NCI-H1694 treated with DMSO at 0.1 percent for 48 hours (cell line): ENCODE results near the gene OR1F1.
A peak's percentile ranks its signal among the peaks of the same experiment; 100 is the strongest.
"Not testable (repeated sequence)": the region's sequence is repeated elsewhere in the genome, so short reads cannot be mapped to it uniquely, and the experiment has no call there.

Experiments
- DNase-seq: peaks from one replicate; lab custom pipeline; 2025; lab: John Stamatoyannopoulos, UW

Gene OR1F1

GRCh38 chr16:3150346-3151218, 37.4 kb upstream of the OR1F1 start:
- peak; percentile 92 for DNase-seq

GRCh38 chr16:3152027-3152276, 36.1 kb upstream of the OR1F1 start:
- DNase-seq: no peak

- peak; percentile 90 for DNase-seq
Observed at GRCh38 chr16:3152277-3152990, 35.6 kb upstream of the OR1F1 start.

GRCh38 chr16:3152991-3153368, 35.0 kb upstream of the OR1F1 start:
- DNase-seq: no peak

GRCh38 chr16:3155181-3155580, 32.8 kb upstream of the OR1F1 start:
- no peak for DNase-seq

- DNase-seq: no peak
Observed at GRCh38 chr16:3155972-3156371, 32.0 kb upstream of the OR1F1 start.

GRCh38 chr16:3157229-3158025, 30.6 kb upstream of the OR1F1 start:
- DNase-seq: peak; percentile 86

GRCh38 chr16:3158026-3158509, 29.9 kb upstream of the OR1F1 start:
- no peak for DNase-seq

- peak; percentile 13 for DNase-seq
Observed at GRCh38 chr16:3158510-3159314, 29.3 kb upstream of the OR1F1 start.

- DNase-seq: no peak
Observed at GRCh38 chr16:3161235-3162018, 26.6 kb upstream of the OR1F1 start.

GRCh38 chr16:3164121-3164991, 23.6 kb upstream of the OR1F1 start:
- no peak for DNase-seq

GRCh38 chr16:3165111-3165822, 22.7 kb upstream of the OR1F1 start:
- no peak for DNase-seq

- DNase-seq: no peak
Observed at GRCh38 chr16:3166505-3166886, 21.5 kb upstream of the OR1F1 start.

GRCh38 chr16:3168729-3169128, 19.3 kb upstream of the OR1F1 start:
- not testable (repeated sequence) for DNase-seq

- DNase-seq: no peak
Observed at GRCh38 chr16:3170440-3171180, 17.4 kb upstream of the OR1F1 start.

- no peak for DNase-seq
Observed at GRCh38 chr16:3171181-3171854, 16.7 kb upstream of the OR1F1 start.

- no peak for DNase-seq
Observed at GRCh38 chr16:3171855-3172593, 16.0 kb upstream of the OR1F1 start.
